Measurements from ENCODE around the gene EGLN1.

- TF ChIP-seq EZH2 (IDR thresholded peaks at IDR 0.05) (no peak), CTCF (IDR thresholded peaks at IDR 0.05 in 2 of 3, conservative IDR thresholded peaks at IDR 0.05 in 1 of 3; ENCODE audit: borderline replicate concordance in 1 of 3, insufficient read depth in 1 of 3, low read depth in 2 of 3, low read length in 2 of 3) (no peak), CEBPB (IDR thresholded peaks at IDR 0.05; ENCODE audit: low read depth) (no peak), RAD21 (IDR thresholded peaks at IDR 0.05; ENCODE audit: low read depth) (no peak), EGR1 (IDR thresholded peaks at IDR 0.05; ENCODE audit: low read depth) (no peak), SIN3A (IDR thresholded peaks at IDR 0.05; ENCODE audit: low read depth) (no peak), POLR2A (IDR thresholded peaks at IDR 0.05; ENCODE audit: borderline replicate concordance, extremely low read depth, insufficient read depth, insufficient read length) (no peak), YY1 (IDR thresholded peaks at IDR 0.05; ENCODE audit: extremely low read depth, insufficient replicate concordance, low read depth, low read length) (no peak), POLR2AphosphoS5 (IDR thresholded peaks at IDR 0.05; ENCODE audit: low read depth, low read length) (no peak), SP1 (IDR thresholded peaks at IDR 0.05; ENCODE audit: low read depth) (no peak), JUND (IDR thresholded peaks at IDR 0.05) (no peak)
- TF ChIP-seq, protein P1, sequence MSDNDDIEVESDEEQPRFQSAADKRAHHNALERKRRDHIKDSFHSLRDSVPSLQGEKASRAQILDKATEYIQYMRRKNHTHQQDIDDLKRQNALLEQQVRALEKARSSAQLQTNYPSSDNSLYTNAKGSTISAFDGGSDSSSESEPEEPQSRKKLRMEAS (IDR thresholded peaks at IDR 0.05), result no peak
Measured at GRCh38 chr1:231347961-231348360, 74.1 kb downstream of the EGLN1 start.

Measured in HCT116 (cell line).